ENCODE measurements around the gene TRIM59.

- TF ChIP-seq CTCF (IDR thresholded peaks at IDR 0.05; ENCODE audit: low read depth, low read length), result no peak
- TF ChIP-seq POLR2A (IDR thresholded peaks at IDR 0.05; ENCODE audit: extremely low read depth, insufficient read length), result no peak
Observed at GRCh38 chr3:160460033-160460432, 10.4 kb upstream of the TRIM59 start.

Data from NB4 (cell line).